Measurements from ENCODE around the gene RFC1. TPM values are rescaled to one million over a fixed set of nuclear protein-coding genes. Genes with fewer than 3 reads are reported as not detected.
"Not testable (repeated sequence)": the region's sequence is repeated elsewhere in the genome, so short reads cannot be mapped to it uniquely, and the experiment has no call there.

The RFC1 gene
- total RNA-seq, 2 donors from 2014 or later = 27.7 to 33.3 TPM

GRCh38 chr4:39280770-39281169 lies 85.4 kb downstream of the RFC1 start:
- no peak for DNase-seq (ENCODE audit: low spot score)
- no peaks in the 10 kb centered on the region for H3K27me3 ChIP-seq (replicated peaks; ENCODE audit: insufficient read depth)
- 95% methylated on average over 2 of the region's 2 CpGs for WGBS
- TF ChIP-seq POLR2A (IDR thresholded peaks at IDR 0.05) (no peak), CTCF (IDR thresholded peaks at IDR 0.05) (no peak), POLR2AphosphoS5 (IDR thresholded peaks at IDR 0.05) (no peak)
- no peaks in the 10 kb centered on the region for H3K9me3 ChIP-seq
- H3K4me3 ChIP-seq = no peak overlapping the region
- intact Hi-C loops (cut with DNase I) = no loop called here
- no peak overlapping the region for H3K27ac ChIP-seq
- H3K36me3 ChIP-seq = no peaks in the 10 kb centered on the region
- H3K4me1 ChIP-seq (replicated peaks) = no peaks in the 10 kb centered on the region

GRCh38 chr4:39279416-39279815 lies 86.7 kb downstream of the RFC1 start:
- Histone ChIP-seq H3K4me1 (replicated peaks) (no peaks in the 10 kb centered on the region), H3K4me3 (no peak overlapping the region), H3K27me3 (replicated peaks; ENCODE audit: insufficient read depth) (no peaks in the 10 kb centered on the region), H3K9me3 (no peaks in the 10 kb centered on the region), H3K36me3 (no peaks in the 10 kb centered on the region), H3K27ac (no peak overlapping the region)
- intact Hi-C loops (cut with DNase I) = no loop called here
- no peak for DNase-seq (ENCODE audit: low spot score)
- TF ChIP-seq POLR2A (IDR thresholded peaks at IDR 0.05) = no peak
- TF ChIP-seq POLR2AphosphoS5 (IDR thresholded peaks at IDR 0.05) = no peak
- no peak for TF ChIP-seq CTCF (IDR thresholded peaks at IDR 0.05)
- 79% methylated on average over 5 of the region's 5 CpGs for WGBS

- no peak overlapping the region for H3K27ac ChIP-seq
- DNase-seq (ENCODE audit: low spot score) = no peak
- 91% methylated on average over 9 of the region's 9 CpGs for WGBS
- TF ChIP-seq POLR2AphosphoS5 (IDR thresholded peaks at IDR 0.05) (no peak), CTCF (IDR thresholded peaks at IDR 0.05) (no peak), POLR2A (IDR thresholded peaks at IDR 0.05) (no peak)
- peaks cover 0 to 2% of the 10 kb centered on the region in 2 donors for H3K36me3 ChIP-seq
- H3K9me3 ChIP-seq = no peaks in the 10 kb centered on the region
- no peaks in the 10 kb centered on the region for H3K4me1 ChIP-seq (replicated peaks)
- no peak overlapping the region for H3K4me3 ChIP-seq
- intact Hi-C loops (cut with DNase I) = no loop called here
- H3K27me3 ChIP-seq (replicated peaks; ENCODE audit: insufficient read depth) = no peaks in the 10 kb centered on the region
Observed at GRCh38 chr4:39278476-39278875, 87.7 kb downstream of the RFC1 start.

- intact Hi-C loops (cut with DNase I); H3K36me3 ChIP-seq: not testable (repeated sequence)
- 87% methylated on average over 6 of the region's 6 CpGs for whole genome bisulfite sequencing
Observed at GRCh38 chr4:39277661-39278060, 88.5 kb downstream of the RFC1 start.

GRCh38 chr4:39274503-39274902 lies 91.7 kb downstream of the RFC1 start:
- Histone ChIP-seq H3K27me3 (replicated peaks; ENCODE audit: insufficient read depth) (no peaks in the 10 kb centered on the region), H3K9me3 (no peaks in the 10 kb centered on the region), H3K4me1 (replicated peaks) (no peaks in the 10 kb centered on the region), H3K27ac (no peak overlapping the region), H3K4me3 (no peak overlapping the region), H3K36me3 (peaks cover 0 to 3% of the 10 kb centered on the region in 2 donors)
- TF ChIP-seq CTCF (IDR thresholded peaks at IDR 0.05) = no peak
- no peak for TF ChIP-seq POLR2A (IDR thresholded peaks at IDR 0.05)
- no peak for TF ChIP-seq POLR2AphosphoS5 (IDR thresholded peaks at IDR 0.05)
- WGBS = 96% methylated on average over 4 of the region's 4 CpGs
- intact Hi-C loops (cut with DNase I) = no loop called here
- no peak for DNase-seq (ENCODE audit: low spot score)

More at GRCh38 chr4:39277661-39278060, 88.5 kb downstream of the RFC1 start:
- not testable (repeated sequence) for H3K4me1 ChIP-seq (replicated peaks); H3K27ac ChIP-seq; DNase-seq (ENCODE audit: low spot score); H3K4me3 ChIP-seq; H3K27me3 ChIP-seq (replicated peaks; ENCODE audit: insufficient read depth); H3K9me3 ChIP-seq

Data from prostate gland (tissue), 2 donors.